ENCODE data around the gene S100A9.

GRCh38 chr1:153337980-153338853 lies 19.4 kb upstream of the S100A9 start:
- TF ChIP-seq, protein P1, sequence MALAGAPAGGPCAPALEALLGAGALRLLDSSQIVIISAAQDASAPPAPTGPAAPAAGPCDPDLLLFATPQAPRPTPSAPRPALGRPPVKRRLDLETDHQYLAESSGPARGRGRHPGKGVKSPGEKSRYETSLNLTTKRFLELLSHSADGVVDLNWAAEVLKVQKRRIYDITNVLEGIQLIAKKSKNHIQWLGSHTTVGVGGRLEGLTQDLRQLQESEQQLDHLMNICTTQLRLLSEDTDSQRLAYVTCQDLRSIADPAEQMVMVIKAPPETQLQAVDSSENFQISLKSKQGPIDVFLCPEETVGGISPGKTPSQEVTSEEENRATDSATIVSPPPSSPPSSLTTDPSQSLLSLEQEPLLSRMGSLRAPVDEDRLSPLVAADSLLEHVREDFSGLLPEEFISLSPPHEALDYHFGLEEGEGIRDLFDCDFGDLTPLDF (CRISPR knock-in tag; IDR thresholded peaks at IDR 0.05), result no peak
- TF ChIP-seq, protein P2, sequence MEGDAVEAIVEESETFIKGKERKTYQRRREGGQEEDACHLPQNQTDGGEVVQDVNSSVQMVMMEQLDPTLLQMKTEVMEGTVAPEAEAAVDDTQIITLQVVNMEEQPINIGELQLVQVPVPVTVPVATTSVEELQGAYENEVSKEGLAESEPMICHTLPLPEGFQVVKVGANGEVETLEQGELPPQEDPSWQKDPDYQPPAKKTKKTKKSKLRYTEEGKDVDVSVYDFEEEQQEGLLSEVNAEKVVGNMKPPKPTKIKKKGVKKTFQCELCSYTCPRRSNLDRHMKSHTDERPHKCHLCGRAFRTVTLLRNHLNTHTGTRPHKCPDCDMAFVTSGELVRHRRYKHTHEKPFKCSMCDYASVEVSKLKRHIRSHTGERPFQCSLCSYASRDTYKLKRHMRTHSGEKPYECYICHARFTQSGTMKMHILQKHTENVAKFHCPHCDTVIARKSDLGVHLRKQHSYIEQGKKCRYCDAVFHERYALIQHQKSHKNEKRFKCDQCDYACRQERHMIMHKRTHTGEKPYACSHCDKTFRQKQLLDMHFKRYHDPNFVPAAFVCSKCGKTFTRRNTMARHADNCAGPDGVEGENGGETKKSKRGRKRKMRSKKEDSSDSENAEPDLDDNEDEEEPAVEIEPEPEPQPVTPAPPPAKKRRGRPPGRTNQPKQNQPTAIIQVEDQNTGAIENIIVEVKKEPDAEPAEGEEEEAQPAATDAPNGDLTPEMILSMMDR (IDR thresholded peaks at IDR 0.05), result no peak
- TF ChIP-seq ZNF121 (CRISPR knock-in tag; IDR thresholded peaks at IDR 0.05) (no peak), NFYB (CRISPR knock-in tag; conservative IDR thresholded peaks at IDR 0.05; ENCODE audit: low read depth) (no peak), HMGA2 (CRISPR knock-in tag; IDR thresholded peaks at IDR 0.05) (no peak), TCF7 (CRISPR knock-in tag; IDR thresholded peaks at IDR 0.05; ENCODE audit: low read depth) (no peak), ATF3 (CRISPR knock-in tag; conservative IDR thresholded peaks at IDR 0.05) (no peak), AFF4 (CRISPR knock-in tag; IDR thresholded peaks at IDR 0.05; ENCODE audit: borderline replicate concordance) (no peak), RELA (CRISPR knock-in tag; IDR thresholded peaks at IDR 0.05; ENCODE audit: borderline replicate concordance) (no peak), ELF4 (CRISPR knock-in tag; IDR thresholded peaks at IDR 0.05; ENCODE audit: low read depth) (no peak), NR3C1 (CRISPR knock-in tag; conservative IDR thresholded peaks at IDR 0.05; ENCODE audit: low read depth) (no peak), JUN (CRISPR knock-in tag; IDR thresholded peaks at IDR 0.05) (no peak)
